Fibroblast of villous mesenchyme (primary cell): ENCODE measurements around the gene TSPAN2. TPM values are rescaled to one million over a fixed set of nuclear protein-coding genes. Genes with fewer than 3 reads are reported as not detected.

Experiments
- total RNA-seq: library from RNA; depleted of rRNA; stranded (reverse); fragments of >200 nt; gene quantifications from 2 replicates; pipeline ENCODE4 v1.2.3, GENCODE V29; 2012

Gene TSPAN2
- total RNA-seq, 1 donor, result under 0.01 TPM

Other genes starting within 250 kb of the TSPAN2 start
- gene SYCP1, start 234.6 kb downstream of the TSPAN2 start, total RNA-seq, result not detected in 2 replicates
- gene TSHB, start 59.7 kb downstream of the TSPAN2 start, total RNA-seq, result not detected in 2 replicates
- 0.86 and 1.6 TPM in 2 replicates for gene NGF, start 248.7 kb upstream of the TSPAN2 start, total RNA-seq